A549 (cell line): ENCODE data around the gene GOLGA6C.

Source experiments
- CTCF ChIP-seq: fragments of >200 bp; sonication (Bioruptor Twin); formaldehyde crosslinking; IDR thresholded peaks from 3 replicates; pipeline ENCODE4 v1.5.1; 2016
- FOSL2 ChIP-seq, 2 experiments: fragments of 450-650 bp in 1 of 2; fragments of >200 bp in 1 of 2; sonication (Bioruptor Twin) in 1 of 2; formaldehyde crosslinking; IDR thresholded peaks; 2 replicates each; pipeline versions ENCODE4 v1.5.0 to v1.6.1; 2016 to 2020; ENCODE audit warnings: mild to moderate bottlenecking in 1 of 2, moderate library complexity in 1 of 2
- HDAC2 ChIP-seq: fragments of 200-600 bp; sonication (generic); IDR thresholded peaks from 2 replicates; pipeline ENCODE4 v1.6.1; 2016
- JUNB ChIP-seq: fragments of >200 bp; sonication (Bioruptor Twin); formaldehyde crosslinking; IDR thresholded peaks from 2 replicates; pipeline ENCODE4 v1.6.1; 2016
- MAX ChIP-seq: IDR thresholded peaks from 2 replicates; pipeline ENCODE4 v1.6.1; 2012
- POLR2A ChIP-seq: IDR thresholded peaks from 2 replicates; pipeline ENCODE4 v1.6.1; 2012; ENCODE audit warnings: mild to moderate bottlenecking, low read length
- RAD21 ChIP-seq, 2 experiments: fragments of >200 bp in 1 of 2; sonication (Bioruptor Twin) in 1 of 2; formaldehyde crosslinking in 1 of 2; IDR thresholded peaks in 1 of 2; conservative IDR thresholded peaks in 1 of 2; 2 replicates in 1 of 2; 3 replicates in 1 of 2; pipeline ENCODE4 v1.6.1; 2012 to 2018; ENCODE audit warnings: inconsistent platforms in 1 of 2
- ZFP36 ChIP-seq: fragments of 450-650 bp; IDR thresholded peaks from 2 replicates; pipeline ENCODE4 v1.6.1; 2014; ENCODE audit warnings: borderline replicate concordance; ENCODE audit not compliant: partially characterized antibody

GRCh38 chr15:75235760-75236729 lies 22.1 kb upstream of the GOLGA6C start:
- TF ChIP-seq FOSL2 (IDR thresholded peaks at IDR 0.05) (no peak), FOSL2 (CRISPR knock-in tag; IDR thresholded peaks at IDR 0.05) (no peak), CTCF (no peak), POLR2A (no peak), RAD21 (conservative IDR thresholded peaks at IDR 0.05 in 1 of 2, IDR thresholded peaks at IDR 0.05 in 1 of 2) (no peak), JUNB (no peak), MAX (no peak), HDAC2 (no peak), ZFP36 (no peak)
